Testis (tissue), 2 donors: ENCODE results near the gene BTNL2.

Source experiments
- CTCF ChIP-seq, 3 experiments: fragments of 450-650 bp in 2 of 3; fragments of 200-600 bp in 1 of 3; sonication (generic) in 1 of 3; IDR thresholded peaks; one replicate each; pipeline ENCODE4 v1.5.1; 2016 to 2019; ENCODE audit warnings: antibody characterized with exemption in 3 of 3, mild to moderate bottlenecking in 2 of 3, moderate library complexity in 1 of 3
- POLR2A ChIP-seq: fragments of 450-650 bp; IDR thresholded peaks from one replicate; pipeline ENCODE4 v1.6.1; 2017; ENCODE audit warnings: antibody characterized with exemption, mild to moderate bottlenecking, moderate library complexity

- TF ChIP-seq CTCF (IDR thresholded peaks at IDR 0.05) (no peak), POLR2A (no peak)
Observed at GRCh38 chr6:32427934-32428474, 21.0 kb upstream of the BTNL2 start.
